ENCODE data around the gene NFAT5.

GRCh38 chr16:69618721-69619120, 53.0 kb downstream of the NFAT5 start:
- TF ChIP-seq CTCF (IDR thresholded peaks at IDR 0.05) (no peak), POLR2A (IDR thresholded peaks at IDR 0.05) (no peak)
